CD4-positive, alpha-beta T cell treated with Interleukin-12 subunit alpha and Interleukin-12 subunit beta, for 1 hour (primary cell): ENCODE data around the gene RCOR1.

Source experiments
- DNase-seq: peaks from one replicate; pipeline ENCODE4 v3.0.0-alpha.2; 2020

RCOR1 gene

GRCh38 chr14:102729268-102729667 lies 136.8 kb downstream of the RCOR1 start:
- no peak for DNase-seq

DNA sequence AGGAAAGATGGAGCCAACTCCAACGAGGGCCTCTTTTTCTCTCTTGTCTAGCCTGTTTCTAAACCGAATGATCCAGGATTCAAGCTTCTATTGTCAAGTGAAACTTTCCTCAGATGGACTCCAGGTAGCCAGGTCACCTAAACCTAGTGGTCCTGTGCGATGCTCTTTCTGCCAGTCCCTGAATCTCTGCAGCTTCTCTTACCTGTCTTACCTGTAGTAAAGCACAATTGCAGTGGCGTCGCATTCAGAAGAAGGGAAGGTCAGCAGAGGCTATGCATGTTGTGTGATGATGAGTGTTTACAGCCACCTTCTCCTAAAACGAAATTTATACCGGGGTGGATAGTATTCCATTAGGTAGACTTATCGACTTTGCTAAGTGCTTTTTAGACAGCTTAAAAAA lies 137.4 kb downstream of the RCOR1 start:
- DNase-seq: no peak

- DNase-seq: no peak
Measured at GRCh38 chr14:102731101-102731870, 138.8 kb downstream of the RCOR1 start.

DNA sequence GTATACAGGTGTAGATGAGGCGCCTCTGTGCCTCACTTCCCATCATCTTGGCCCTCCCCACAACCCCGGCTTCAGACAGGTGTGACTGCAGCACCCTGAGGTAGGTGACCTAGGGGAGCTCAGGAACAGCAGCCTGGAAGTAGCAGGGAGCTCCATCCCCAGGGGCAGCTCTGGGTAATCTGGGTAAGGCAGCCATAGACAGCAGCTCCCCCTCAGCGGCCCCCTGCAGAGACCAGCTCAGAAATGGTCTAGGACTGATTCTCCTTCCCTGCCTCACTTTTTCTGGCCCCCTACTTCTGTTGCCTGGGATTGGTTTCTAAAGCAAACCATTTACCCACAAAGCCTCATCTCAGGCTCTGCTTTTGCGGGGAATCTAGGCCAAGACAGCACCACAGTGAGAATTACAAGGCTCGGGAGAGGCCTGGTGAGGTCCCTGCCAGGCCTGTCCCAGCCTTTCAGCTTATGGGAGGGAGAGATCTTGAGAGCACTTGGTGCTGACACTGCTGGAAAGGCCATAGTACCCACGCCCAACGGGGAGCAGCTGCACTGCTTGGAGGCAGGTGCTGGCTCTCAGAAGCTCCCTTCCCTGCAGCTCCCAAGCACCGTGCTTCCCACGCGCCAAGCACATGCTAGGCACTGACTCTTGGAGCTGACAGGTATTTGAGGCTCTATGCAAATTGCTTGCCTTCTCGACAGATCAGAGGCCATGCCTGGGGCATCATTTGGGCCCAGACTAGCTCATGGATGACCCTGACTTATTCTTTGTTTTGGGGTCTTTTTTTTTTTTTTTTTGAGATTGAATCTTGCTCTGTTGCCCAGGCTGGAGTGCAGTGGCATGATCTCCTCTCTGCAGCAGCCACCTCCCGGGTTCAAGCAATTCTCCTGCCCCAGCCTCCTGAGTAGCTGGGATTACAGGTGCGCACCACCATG lies 139.7 kb downstream of the RCOR1 start:
- DNase-seq: no peak

DNA sequence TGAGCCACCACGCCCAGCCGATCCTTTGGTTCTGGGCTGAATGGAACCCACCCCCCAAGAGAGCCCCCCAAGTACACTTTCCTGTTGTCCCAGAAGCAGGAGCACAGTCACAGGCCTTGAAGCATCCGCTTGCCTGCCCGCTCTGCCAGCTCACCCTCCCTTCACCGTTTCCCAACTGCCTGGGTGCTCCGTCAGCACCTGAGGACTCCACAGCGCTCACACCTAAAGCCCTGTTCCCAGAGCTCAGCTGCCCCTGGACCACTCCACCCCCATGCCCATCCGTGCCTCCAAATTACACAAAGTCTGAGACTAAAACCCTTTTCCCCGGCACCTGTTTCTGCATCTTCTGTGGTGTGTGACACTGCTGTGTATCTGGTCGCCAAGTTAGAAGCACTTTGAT lies 140.5 kb downstream of the RCOR1 start:
- DNase-seq: no peak

- DNase-seq: no peak
Measured at GRCh38 chr14:102733326-102733725, 140.9 kb downstream of the RCOR1 start.

DNA sequence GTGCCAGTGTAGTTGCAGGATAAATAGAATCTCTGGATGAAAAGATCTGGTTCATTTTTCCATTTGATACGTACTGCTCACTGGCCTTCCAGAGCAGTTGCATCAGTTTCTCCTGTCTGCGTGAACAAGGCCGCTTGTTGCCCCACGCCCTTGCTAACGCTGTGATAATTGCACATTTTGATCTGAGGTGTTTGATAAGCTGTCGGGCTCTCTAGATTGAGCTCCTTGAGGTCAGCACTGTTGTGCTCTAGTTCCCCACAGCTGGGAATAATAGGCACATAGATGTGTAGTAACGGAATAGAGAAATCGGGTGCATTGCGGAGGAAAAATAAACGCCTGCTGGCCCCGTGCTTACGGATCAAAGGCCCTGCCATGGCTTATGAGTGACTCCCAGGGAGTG lies 142.0 kb downstream of the RCOR1 start:
- DNase-seq: no peak

GRCh38 chr14:102736956-102737355 lies 144.5 kb downstream of the RCOR1 start:
- DNase-seq: no peak

- no peak for DNase-seq
Measured at GRCh38 chr14:102737402-102738372, 145.2 kb downstream of the RCOR1 start.

DNA sequence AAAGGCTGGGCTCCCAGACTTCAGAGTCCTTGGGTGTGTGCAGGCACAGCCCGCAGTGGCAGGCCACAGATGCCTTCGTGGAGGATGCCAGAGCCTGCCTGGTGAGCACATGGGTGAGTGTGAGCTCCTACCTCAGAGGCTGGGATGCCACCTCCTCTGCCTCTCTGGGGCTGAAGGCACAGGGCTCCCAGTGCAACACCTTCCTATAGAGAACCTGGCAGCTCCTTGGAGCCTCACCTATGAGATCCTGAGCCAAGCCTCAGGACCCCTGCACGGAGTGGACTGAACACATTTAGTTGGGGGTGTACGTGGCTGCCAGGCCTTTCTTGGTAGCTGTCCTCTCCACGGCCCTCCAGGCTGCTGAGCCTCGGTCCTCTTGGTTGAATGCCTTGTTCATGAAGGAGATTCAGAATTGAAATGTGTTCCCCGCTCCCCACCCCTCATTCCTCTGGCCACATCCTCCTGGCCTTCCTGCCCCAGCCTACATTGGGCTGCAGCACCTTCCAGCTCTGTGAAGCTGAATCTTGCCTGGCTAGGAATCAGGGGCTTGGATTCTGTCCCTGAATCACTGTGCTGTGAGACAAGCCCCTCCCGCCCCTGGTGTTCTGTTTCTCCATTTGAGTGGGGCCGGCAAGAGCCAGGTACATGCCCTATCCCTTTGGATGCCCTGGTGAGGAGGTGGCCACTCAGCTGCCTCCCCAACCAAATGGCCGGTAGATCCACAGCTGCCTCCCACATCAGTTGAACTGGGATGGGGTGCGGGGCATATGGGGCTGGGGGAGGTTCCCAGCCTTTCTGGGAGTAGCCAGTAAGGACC lies 146.1 kb downstream of the RCOR1 start:
- no peak for DNase-seq

- no peak for DNase-seq
Measured at GRCh38 chr14:102739190-102739469, 146.7 kb downstream of the RCOR1 start.

DNA sequence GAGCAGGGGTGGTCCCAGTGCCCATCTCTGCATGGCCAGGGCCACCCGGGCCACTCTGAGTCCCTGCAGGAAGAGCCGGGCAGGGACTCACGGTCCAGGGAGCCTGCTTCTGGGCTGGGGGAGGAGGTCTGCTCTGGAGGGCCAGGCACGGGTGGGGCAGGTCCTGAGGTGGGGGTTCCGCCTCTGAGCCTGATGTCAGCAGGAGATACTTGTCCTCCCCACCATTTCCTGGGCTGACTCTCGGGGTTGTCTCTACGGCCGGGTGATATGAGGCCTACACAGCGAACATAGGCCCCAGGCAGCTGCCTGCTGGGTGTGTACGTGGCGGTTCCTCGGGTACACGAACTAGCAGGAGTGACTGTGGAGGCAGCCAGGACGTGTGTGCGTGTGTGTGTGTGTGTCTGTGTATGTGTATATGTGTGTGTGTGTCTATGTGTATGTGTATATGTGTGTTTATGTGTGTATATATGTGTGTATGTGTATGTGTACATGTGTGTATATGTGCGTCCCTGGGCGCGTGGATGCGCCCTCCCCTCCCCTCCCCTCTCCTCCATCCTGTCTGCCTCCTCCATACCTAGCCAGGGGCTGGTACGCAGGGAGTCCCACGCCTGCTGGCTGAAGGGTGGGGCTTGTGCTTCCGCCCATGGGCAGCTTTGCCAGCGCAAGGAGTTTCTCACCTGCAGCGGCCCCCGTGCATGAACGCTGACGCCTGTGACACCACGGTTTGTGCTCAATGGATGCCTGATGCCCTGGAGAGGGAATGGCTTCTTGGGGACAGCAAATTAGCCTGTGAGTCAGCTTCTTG lies 154.4 kb downstream of the RCOR1 start:
- no peak for DNase-seq

GRCh38 chr14:102748806-102749205 lies 156.4 kb downstream of the RCOR1 start:
- no peak for DNase-seq

DNA sequence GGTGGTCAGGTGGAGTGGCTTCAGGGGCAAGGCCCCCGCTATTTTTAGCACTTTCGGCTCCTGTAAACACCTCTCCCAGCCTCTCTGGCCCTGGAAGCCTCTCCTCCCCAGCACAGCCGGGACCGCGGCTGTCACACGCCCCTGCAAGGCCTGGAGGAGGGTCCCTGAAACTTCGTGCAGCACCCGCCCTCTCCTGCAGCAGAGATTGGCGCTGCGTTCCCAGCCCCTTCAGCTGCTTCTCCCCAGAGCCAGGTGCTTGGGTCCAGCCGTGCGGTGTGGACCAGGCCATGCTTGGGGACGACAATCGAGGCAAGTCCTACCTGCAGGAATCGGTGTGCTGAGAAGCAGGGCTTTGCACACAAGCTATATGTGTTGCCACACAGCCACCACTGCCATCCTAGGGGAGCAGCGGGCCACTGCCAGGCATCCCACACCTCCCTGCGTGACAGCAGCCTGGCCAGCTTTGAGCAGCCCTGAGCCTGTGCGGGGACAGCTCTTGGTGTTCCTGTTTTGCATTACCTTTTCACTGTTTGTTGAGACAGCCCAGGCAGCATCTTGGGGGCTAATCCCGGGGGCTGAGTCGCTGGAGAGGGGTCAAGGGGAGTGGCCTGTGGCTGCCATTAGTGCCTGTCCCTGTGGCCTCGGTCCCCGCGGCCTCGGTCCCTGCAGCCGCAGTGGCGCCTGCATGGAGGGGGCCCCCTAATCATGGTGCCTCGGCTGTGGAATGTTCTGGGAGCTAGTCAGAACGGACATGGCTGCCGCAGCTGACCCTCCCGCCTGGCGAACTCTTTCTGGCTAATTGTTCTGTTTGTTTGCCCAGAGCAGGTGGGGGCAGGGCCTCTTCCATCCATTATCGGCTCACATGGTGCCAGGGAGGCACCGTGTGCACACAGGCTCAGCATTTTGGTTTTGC lies 157.2 kb downstream of the RCOR1 start:
- DNase-seq: no peak

DNA sequence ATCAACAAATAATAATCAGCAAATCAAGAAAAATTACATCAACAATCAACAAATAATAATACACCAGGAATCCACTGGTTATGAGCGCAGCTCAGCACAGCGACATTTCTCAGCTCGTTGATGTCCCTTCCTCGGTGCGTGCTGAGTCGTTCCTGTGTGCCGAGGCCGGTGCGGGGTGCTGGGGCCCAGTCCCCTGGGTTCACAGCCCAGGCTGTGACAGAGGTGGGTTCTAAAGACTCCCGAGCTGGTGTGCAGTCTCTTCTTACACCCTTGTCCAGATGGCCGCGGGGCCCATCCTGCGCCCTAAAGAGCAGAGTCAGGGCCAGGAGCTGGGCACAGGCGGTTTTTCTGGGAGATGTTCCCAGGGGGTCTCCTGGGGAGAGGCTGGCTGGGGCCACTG lies 157.9 kb downstream of the RCOR1 start:
- no peak for DNase-seq

- no peak for DNase-seq
Measured at GRCh38 chr14:102751088-102751487, 158.6 kb downstream of the RCOR1 start.

GRCh38 chr14:102752239-102752847 lies 159.9 kb downstream of the RCOR1 start:
- DNase-seq: no peak

GRCh38 chr14:102754370-102755262 lies 162.2 kb downstream of the RCOR1 start:
- no peak for DNase-seq

- DNase-seq: no peak
Measured at GRCh38 chr14:102757646-102758045, 165.2 kb downstream of the RCOR1 start.
